ENCODE data around the gene NUMA1. TPM values are rescaled to one million over a fixed set of nuclear protein-coding genes. Genes with fewer than 3 reads are reported as not detected.

Gene NUMA1
- total RNA-seq, 1 donor from 2014 or later = 207 TPM

DNA sequence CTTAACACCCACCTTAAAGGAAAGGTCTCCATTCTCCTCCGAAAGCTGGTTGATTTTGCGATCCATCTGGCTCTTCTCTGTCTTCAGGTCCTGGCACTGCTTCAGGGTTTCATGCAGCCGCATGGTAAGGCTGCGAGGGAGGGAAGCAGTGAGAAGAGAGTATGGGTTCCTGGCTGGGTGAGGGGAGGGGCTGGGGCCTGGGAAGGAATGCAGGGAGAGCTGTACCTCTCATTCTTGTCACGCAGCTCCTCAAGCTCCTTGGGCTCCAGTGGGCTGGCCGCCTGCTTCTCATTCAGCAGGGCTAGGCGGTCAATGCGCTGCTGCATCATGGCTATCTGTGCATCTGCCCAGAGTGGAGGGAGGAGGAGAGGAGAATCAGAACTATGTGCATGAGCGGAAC lies 62.2 kb downstream of the NUMA1 start:
- no peak overlapping the region for H3K27ac Mint-ChIP-seq (ENCODE audit: unreplicated experiment)
- TF ChIP-seq, protein P1, sequence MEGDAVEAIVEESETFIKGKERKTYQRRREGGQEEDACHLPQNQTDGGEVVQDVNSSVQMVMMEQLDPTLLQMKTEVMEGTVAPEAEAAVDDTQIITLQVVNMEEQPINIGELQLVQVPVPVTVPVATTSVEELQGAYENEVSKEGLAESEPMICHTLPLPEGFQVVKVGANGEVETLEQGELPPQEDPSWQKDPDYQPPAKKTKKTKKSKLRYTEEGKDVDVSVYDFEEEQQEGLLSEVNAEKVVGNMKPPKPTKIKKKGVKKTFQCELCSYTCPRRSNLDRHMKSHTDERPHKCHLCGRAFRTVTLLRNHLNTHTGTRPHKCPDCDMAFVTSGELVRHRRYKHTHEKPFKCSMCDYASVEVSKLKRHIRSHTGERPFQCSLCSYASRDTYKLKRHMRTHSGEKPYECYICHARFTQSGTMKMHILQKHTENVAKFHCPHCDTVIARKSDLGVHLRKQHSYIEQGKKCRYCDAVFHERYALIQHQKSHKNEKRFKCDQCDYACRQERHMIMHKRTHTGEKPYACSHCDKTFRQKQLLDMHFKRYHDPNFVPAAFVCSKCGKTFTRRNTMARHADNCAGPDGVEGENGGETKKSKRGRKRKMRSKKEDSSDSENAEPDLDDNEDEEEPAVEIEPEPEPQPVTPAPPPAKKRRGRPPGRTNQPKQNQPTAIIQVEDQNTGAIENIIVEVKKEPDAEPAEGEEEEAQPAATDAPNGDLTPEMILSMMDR (IDR thresholded peaks at IDR 0.05; ENCODE audit: partially characterized antibody, unreplicated experiment) = no peak
- peaks cover 11% of the 10 kb centered on the region for H3K36me3 Mint-ChIP-seq (ENCODE audit: unreplicated experiment)
- DNase-seq = no peak
- H3K9me3 Mint-ChIP-seq (ENCODE audit: unreplicated experiment) = peaks cover 11% of the 10 kb centered on the region
- no peaks in the 10 kb centered on the region for H3K4me1 Mint-ChIP-seq (ENCODE audit: low read depth, unreplicated experiment)
- H3K27me3 Mint-ChIP-seq (ENCODE audit: unreplicated experiment) = peaks cover 14% of the 10 kb centered on the region
- no peak overlapping the region for H3K4me3 Mint-ChIP-seq (ENCODE audit: unreplicated experiment)

DNA sequence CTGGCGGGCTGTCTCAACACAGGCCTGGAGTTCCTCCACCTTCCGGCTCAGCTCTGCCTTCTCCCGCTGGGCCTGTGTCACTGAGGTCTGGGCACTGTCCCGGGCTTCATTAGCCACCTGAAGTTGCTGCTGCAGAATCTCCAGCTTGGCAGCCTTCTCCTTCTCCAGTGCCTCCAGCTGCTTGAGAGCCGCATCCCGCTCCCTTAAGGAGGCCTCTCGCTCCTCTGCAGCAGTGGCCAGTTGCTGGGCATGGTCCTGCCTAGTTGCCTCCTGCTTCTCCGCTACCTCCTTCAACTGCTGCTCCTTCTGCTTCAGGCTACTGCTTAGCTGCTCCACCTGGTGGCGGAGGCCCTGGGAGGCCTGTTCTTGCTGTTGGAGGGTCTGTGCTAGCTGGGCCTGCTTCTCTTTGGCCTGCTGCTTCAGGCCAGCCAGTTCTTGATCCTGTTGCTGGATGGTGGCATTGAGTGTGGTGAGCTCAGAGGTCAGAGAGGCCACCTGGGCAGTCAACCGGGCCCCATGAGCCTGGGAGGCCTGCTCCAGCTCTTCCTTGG lies 64.8 kb downstream of the NUMA1 start:
- peaks cover 17% of the 10 kb centered on the region for H3K27me3 Mint-ChIP-seq (ENCODE audit: unreplicated experiment)
- peaks cover 3% of the 10 kb centered on the region for H3K4me1 Mint-ChIP-seq (ENCODE audit: low read depth, unreplicated experiment)
- H3K36me3 Mint-ChIP-seq (ENCODE audit: unreplicated experiment) = peaks cover 11% of the 10 kb centered on the region
- peaks cover 11% of the 10 kb centered on the region for H3K9me3 Mint-ChIP-seq (ENCODE audit: unreplicated experiment)
- no peak overlapping the region for H3K27ac Mint-ChIP-seq (ENCODE audit: unreplicated experiment)
- TF ChIP-seq, protein P1 (IDR thresholded peaks at IDR 0.05; ENCODE audit: partially characterized antibody, unreplicated experiment) = no peak
- H3K4me3 Mint-ChIP-seq (ENCODE audit: unreplicated experiment) = no peak overlapping the region
- peak; percentile 74 for DNase-seq

DNA sequence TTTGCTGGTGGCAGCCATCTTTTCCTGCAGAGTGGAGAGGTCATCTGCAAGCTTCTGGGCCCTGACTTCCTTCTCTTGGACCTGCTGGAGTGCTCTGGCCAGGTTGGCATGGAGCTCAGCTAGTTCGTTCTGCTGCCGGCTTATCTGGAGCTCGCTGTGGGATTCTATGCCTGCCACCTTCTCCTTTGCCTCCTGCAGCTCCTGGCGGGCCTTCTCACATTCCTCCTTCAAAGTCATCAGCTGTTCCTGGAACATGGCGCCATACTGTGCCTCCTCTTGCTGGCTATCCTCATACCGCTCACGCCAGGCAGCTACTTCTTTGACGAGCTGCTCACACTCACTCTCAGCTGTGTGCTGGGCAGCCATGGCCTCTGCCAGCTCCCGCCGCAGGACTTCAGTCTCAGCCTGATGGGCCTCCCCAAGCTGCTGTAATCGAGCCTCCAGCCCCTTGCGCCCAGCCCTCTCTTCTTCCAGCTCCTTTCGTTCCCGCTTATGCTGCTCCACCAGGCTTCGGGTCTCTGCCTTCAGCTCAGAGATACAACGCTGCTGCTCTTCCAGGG lies 65.5 kb downstream of the NUMA1 start:
- DNase-seq = no peak
- Mint-ChIP-seq H3K9me3 (ENCODE audit: unreplicated experiment) (peaks cover 10% of the 10 kb centered on the region), H3K27me3 (ENCODE audit: unreplicated experiment) (peaks cover 17% of the 10 kb centered on the region), H3K4me1 (ENCODE audit: low read depth, unreplicated experiment) (peaks cover 3% of the 10 kb centered on the region), H3K4me3 (ENCODE audit: unreplicated experiment) (no peak overlapping the region), H3K27ac (ENCODE audit: unreplicated experiment) (no peak overlapping the region), H3K36me3 (ENCODE audit: unreplicated experiment) (peaks cover 6% of the 10 kb centered on the region)
- TF ChIP-seq, protein P1 (IDR thresholded peaks at IDR 0.05; ENCODE audit: partially characterized antibody, unreplicated experiment) = no peak

DNA sequence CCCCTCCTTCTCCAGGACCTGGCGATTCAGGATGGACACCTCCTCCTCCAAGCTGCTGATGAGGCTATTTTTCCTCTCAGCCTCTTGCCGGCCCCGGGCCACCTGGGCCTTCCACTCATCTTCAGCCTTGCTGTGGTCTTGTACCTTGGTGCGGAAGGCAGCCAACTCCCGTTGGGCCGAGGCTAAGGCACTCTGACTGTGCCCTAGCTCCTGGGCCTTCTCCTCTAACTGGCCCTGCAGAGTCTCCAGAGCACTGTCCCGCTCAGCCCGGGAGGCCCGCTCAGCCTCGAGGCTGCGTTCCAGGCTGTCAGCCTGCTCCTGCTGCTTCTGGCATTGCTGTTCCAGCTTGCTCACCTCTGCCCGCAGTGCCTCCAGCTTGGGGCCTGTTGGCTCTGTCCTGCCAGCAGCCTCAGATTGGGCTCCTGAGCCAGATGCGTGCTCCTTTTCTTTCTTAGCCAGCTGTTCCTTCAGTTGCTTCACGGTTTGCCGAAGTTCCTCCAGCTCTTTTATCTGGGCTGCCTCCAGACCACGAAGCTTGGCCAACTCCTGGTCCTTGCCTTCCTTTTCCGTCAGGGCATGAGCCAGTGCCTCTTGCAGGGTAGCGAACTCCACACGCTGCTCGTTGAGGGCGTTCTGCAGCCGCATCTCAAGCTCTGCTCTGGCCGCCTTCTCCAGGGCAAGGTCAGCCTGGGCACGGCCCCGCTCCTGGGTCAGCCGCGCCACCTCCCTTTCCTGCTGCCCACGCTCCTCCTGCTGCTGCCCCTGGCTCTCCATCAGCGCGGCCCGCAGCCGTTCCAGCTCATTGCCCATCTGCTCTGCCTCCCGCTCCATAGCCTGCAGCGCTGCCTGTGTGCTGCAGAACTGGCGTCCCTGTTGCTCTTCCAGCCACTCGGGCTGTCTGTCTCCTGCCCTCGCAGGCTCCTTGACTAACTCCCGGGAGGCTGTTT lies 66.3 kb downstream of the NUMA1 start:
- H3K9me3 Mint-ChIP-seq (ENCODE audit: unreplicated experiment) = peaks cover 10% of the 10 kb centered on the region
- H3K36me3 Mint-ChIP-seq (ENCODE audit: unreplicated experiment) = peaks cover 6% of the 10 kb centered on the region
- no peak overlapping the region for H3K27ac Mint-ChIP-seq (ENCODE audit: unreplicated experiment)

More for the DNA sequence above, 66.3 kb downstream of the NUMA1 start:
- TF ChIP-seq, protein P1 (IDR thresholded peaks at IDR 0.05; ENCODE audit: partially characterized antibody, unreplicated experiment) = no peak
- no peak for DNase-seq
- H3K4me1 Mint-ChIP-seq (ENCODE audit: low read depth, unreplicated experiment) = peaks cover 3% of the 10 kb centered on the region
- H3K4me3 Mint-ChIP-seq (ENCODE audit: unreplicated experiment) = no peak overlapping the region
- peaks cover 17% of the 10 kb centered on the region for H3K27me3 Mint-ChIP-seq (ENCODE audit: unreplicated experiment)

Measured in glutamatergic neuron (in vitro differentiated cells).